Caco-2 (cell line): Measurements from ENCODE around the gene ANAPC4. TPM values are rescaled to one million over a fixed set of nuclear protein-coding genes. Genes with fewer than 3 reads are reported as not detected.

Experiments used
- BruUV-seq: library from RNA; stranded (reverse); fragments of 400-500 nt; replicated peaks from 2 replicates; lab custom pipeline; 2021; lab: Mats Ljungman, UMichigan
- CTCF ChIA-PET: fragments of 300-600 bp; sonication (Branson Sonifier 250); formaldehyde crosslinking; loops from one replicate; lab custom pipeline; 2022; ENCODE audit warnings: antibody characterized with exemption; lab: Charles Lee
- POLR2A ChIA-PET: fragments of 300-600 bp; sonication (Branson Sonifier 250); formaldehyde crosslinking; loops from one replicate; lab custom pipeline; 2022; ENCODE audit warnings: antibody characterized with exemption; lab: Charles Lee
- DNase-seq, 2 experiments: peaks; one replicate each; pipeline versions ENCODE4 v3.0.0 to v3.0.0-alpha.2; 2020 to 2022
- H3K27me3 ChIP-seq: replicated peaks from 2 replicates; pipeline ENCODE4 v1.6.0; 2011; ENCODE audit warnings: low read length; ENCODE audit not compliant: control insufficient read depth, insufficient read depth
- H3K36me3 ChIP-seq: 2 replicates; pipeline ENCODE4 v1.5.1; 2011; ENCODE audit warnings: low read length; ENCODE audit not compliant: control insufficient read depth, insufficient read depth
- H3K4me1 ChIP-seq: fragments of 250-450 bp; sonication (Bioruptor Pico); 2 replicates; pipeline ENCODE4 v1.5.1; 2020; ENCODE audit warnings: mild to moderate bottlenecking
- H3K4me3 ChIP-seq: 2 replicates; pipeline ENCODE4 v1.5.1; 2011; ENCODE audit warnings: low read depth, mild to moderate bottlenecking, control low read depth, low read length
- H3K9me3 ChIP-seq: fragments of 250-450 bp; sonication (Bioruptor Pico); 2 replicates; pipeline ENCODE4 v1.5.1; 2020; ENCODE audit warnings: mild to moderate bottlenecking, moderate library complexity
- H3K27ac Mint-ChIP-seq: one replicate; pipeline ENCODE4 v1.8.0; 2022; ENCODE audit warnings: mixed read lengths; ENCODE audit not compliant: unreplicated experiment
- H3K27me3 Mint-ChIP-seq: one replicate; pipeline ENCODE4 v1.8.0; 2022; ENCODE audit warnings: mixed read lengths; ENCODE audit not compliant: insufficient read depth, unreplicated experiment
- H3K36me3 Mint-ChIP-seq: one replicate; pipeline ENCODE4 v1.8.0; 2022; ENCODE audit warnings: mild to moderate bottlenecking, mixed read lengths; ENCODE audit not compliant: insufficient read depth, unreplicated experiment
- H3K4me1 Mint-ChIP-seq: one replicate; pipeline ENCODE4 v1.8.0; 2022; ENCODE audit warnings: low read depth, mixed read lengths; ENCODE audit not compliant: unreplicated experiment
- H3K4me3 Mint-ChIP-seq: one replicate; pipeline ENCODE4 v1.8.0; 2022; ENCODE audit warnings: mild to moderate bottlenecking, moderate library complexity, mixed read lengths; ENCODE audit not compliant: unreplicated experiment
- H3K9me3 Mint-ChIP-seq: one replicate; pipeline ENCODE4 v1.8.0; 2022; ENCODE audit warnings: mixed read lengths; ENCODE audit not compliant: unreplicated experiment
- CTCF ChIP-seq, 2 experiments: fragments of 200-600 bp in 1 of 2; IDR thresholded peaks; 1 replicate in 1 of 2; 2 replicates in 1 of 2; pipeline versions ENCODE4 v1.5.1 to v1.8.0; 2011 to 2022; ENCODE audit warnings: antibody characterized with exemption in 1 of 2, control low read depth in 1 of 2, inconsistent platforms in 1 of 2, low read depth in 1 of 2, low read length in 1 of 2, mild to moderate bottlenecking in 1 of 2, moderate library complexity in 1 of 2; ENCODE audit not compliant: insufficient read depth in 1 of 2, severe bottlenecking in 1 of 2, unreplicated experiment in 1 of 2
- intact Hi-C: fragments of 100-400 bp; cut with micrococcal nuclease; formaldehyde crosslinking; loops from one replicate; pipeline ENCODE4 v1.10.0; 2022; ENCODE audit not compliant: unreplicated experiment
- total RNA-seq: library from RNA; stranded (reverse); gene quantifications from 2 replicates; pipeline ENCODE4 v1.2.3, GENCODE V29; 2022

The ANAPC4 gene
- total RNA-seq, 1 experiment from 2014 or later, result 32.3 TPM

GRCh38 chr4:25467843-25468242, 90.8 kb downstream of the ANAPC4 start:
- no peak for TF ChIP-seq CTCF (IDR thresholded peaks at IDR 0.05; ENCODE audit: insufficient read depth in 1 of 2, low read depth in 1 of 2, low read length in 1 of 2, severe bottlenecking in 1 of 2, unreplicated experiment in 1 of 2)
- Mint-ChIP-seq H3K27me3 (peaks cover 4% of the 10 kb centered on the region), H3K4me1 (no peaks in the 10 kb centered on the region), H3K4me3 (no peak overlapping the region), H3K27ac (no peak overlapping the region), H3K36me3 (no peaks in the 10 kb centered on the region), H3K9me3 (no peaks in the 10 kb centered on the region)
- Histone ChIP-seq H3K27me3 (no peaks in the 10 kb centered on the region), H3K4me1 (no peaks in the 10 kb centered on the region), H3K4me3 (no peak overlapping the region), H3K36me3 (no peaks in the 10 kb centered on the region), H3K9me3 (no peaks in the 10 kb centered on the region)
- intact Hi-C loops, result no loop called here
- no peak for DNase-seq
- POLR2A ChIA-PET, result no interaction called here
- no TSS peak for BruUV-seq
- CTCF ChIA-PET, result no interaction called here

Other genes starting within 250 kb of the ANAPC4 start
- 5.7 and 6.0 TPM in 2 replicates for gene SEPSECS, start 216.8 kb upstream of the ANAPC4 start, total RNA-seq
- 22.8 and 25.0 TPM in 2 replicates for gene PI4K2B, start 143.2 kb upstream of the ANAPC4 start, total RNA-seq
- gene ZCCHC4, start 64.5 kb upstream of the ANAPC4 start, total RNA-seq, result 13.1 and 13.2 TPM in 2 replicates